Breast epithelium (tissue), 3 donors: ENCODE measurements around the gene HFE.

ENCODE experiments used
- POLR2A ChIP-seq: fragments of 450-650 bp; IDR thresholded peaks from one replicate; pipeline ENCODE4 v1.6.1; 2016; ENCODE audit warnings: antibody characterized with exemption, mild to moderate bottlenecking, moderate library complexity
- TF ChIP-seq, protein P1 (sequence below), 3 donors: fragments of 450-650 bp; IDR thresholded peaks; one replicate each; pipeline ENCODE4 v1.5.1; 2016 to 2017; ENCODE audit warnings: antibody characterized with exemption in 3 of 3, mild to moderate bottlenecking in 3 of 3, moderate library complexity in 3 of 3

DNA sequence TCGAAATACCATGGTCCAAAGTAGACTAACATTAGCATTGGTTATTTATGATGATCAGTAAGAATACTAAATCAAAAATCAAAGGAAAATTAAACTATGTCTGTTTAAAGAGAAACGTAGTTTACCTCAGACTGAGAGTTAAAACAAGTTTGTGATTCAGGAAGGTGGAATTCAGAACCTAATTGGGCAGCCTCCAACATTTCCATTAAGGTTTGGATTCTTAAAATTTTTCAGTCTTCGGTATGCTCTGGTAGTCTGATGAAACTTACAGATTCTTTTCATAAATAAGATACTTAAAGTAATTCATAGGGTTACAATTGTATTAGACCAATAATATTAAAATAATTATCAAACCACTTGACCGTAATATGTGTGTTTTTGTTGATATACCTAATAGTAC, 18.6 kb downstream of the HFE start:
- no peak for TF ChIP-seq POLR2A
- TF ChIP-seq, protein P1, sequence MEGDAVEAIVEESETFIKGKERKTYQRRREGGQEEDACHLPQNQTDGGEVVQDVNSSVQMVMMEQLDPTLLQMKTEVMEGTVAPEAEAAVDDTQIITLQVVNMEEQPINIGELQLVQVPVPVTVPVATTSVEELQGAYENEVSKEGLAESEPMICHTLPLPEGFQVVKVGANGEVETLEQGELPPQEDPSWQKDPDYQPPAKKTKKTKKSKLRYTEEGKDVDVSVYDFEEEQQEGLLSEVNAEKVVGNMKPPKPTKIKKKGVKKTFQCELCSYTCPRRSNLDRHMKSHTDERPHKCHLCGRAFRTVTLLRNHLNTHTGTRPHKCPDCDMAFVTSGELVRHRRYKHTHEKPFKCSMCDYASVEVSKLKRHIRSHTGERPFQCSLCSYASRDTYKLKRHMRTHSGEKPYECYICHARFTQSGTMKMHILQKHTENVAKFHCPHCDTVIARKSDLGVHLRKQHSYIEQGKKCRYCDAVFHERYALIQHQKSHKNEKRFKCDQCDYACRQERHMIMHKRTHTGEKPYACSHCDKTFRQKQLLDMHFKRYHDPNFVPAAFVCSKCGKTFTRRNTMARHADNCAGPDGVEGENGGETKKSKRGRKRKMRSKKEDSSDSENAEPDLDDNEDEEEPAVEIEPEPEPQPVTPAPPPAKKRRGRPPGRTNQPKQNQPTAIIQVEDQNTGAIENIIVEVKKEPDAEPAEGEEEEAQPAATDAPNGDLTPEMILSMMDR (IDR thresholded peaks at IDR 0.05), result no peak
